Urothelium cell line (cell line): ENCODE measurements around the gene HSP90AB1.

Experiments
- DNase-seq: peaks from one replicate; pipeline ENCODE4 v3.0.0; 2011; ENCODE audit warnings: low spot score, mixed read lengths
- FAIRE-seq: peaks from 2 replicates; lab custom pipeline; 2011; peaks lifted over from hg19 to GRCh38; lab: Jason Lieb, UNC

Gene HSP90AB1

GRCh38 chr6:44265007-44265721, 18.3 kb downstream of the HSP90AB1 start, which contains the start of gene NFKBIE:
Gene NFKBIE (minus strand): TSS chr6:44265551. CDS start chr6:44265346, 205 bp downstream.
- peak; percentile 97 for DNase-seq
- no peak for FAIRE-seq

DNA sequence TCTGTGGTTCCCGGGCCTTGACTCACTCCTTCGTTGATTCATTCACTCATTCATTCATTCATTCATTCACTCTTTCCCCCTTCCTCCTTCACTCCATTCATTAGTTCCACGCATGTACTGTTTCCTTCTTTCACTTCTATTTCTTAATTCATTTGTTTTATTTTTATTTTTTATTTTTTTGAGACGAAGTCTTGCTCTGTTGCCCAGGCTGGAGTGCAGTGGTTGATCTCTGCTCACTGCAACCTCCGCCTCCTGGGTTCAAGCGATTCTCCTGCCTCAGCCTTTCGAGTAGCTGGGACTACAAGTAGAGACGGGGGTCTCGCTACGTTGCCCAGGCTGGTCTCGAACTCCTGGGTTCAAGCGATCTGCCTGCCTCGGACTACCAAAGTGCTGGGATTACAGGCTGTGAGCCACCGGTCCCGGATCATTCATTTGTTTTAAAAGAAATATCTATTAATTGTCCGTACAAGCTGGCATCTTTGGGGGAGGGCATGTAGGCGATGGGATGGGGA, 18.9 kb downstream of the HSP90AB1 start:
- FAIRE-seq (no peak), DNase-seq (no peak)

DNA sequence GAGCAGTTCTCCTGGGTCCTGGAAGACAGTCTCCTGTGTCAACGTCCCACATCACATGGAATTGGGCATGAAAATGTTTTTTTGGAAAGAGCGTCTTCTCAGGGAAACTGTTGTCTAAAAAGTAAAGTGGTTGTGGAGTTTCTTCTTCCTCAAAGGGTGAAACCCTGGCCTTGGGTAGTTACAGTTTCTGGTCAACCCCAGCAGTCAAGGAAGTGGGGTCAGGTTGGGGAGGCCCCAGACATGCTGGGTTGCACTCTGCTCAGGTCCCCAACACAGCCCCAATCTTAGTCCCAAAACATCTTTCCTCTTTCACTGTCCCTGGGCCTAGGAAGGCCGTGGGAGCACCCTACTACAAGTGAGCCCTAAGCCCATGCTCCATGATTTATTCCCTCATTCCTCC, 19.4 kb downstream of the HSP90AB1 start:
- no peak for DNase-seq
- no peak for FAIRE-seq

GRCh38 chr6:44267252-44267651, 20.4 kb downstream of the HSP90AB1 start:
- DNase-seq (no peak), FAIRE-seq (no peak)

DNA sequence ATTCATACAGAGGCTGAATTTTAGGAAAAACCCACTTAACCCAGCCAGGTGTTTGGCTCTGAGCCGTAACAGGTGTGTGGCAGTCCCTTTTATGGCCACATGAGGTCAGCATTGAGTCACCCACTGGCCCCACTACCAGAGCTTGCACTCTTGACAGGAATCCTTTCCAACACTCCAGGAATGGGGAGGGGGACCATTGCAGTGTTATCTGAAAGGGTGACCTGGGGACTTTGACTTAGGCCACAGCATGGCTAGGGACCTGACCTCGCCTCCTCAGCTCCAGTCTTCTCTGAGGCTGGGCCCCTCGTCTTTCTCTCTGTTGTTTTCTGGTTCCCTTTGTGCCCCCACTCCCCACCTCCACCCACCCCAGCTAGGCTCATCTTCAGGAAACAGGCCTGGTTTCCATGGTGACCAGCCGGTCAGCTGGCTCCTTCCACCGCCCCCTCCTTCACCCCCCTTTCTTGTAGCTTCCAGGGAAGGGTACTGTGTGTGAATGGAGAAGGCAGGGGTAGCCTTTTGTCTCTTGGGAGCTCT, 21.3 kb downstream of the HSP90AB1 start:
- FAIRE-seq (peak; percentile 17), DNase-seq (peak; percentile 74)

DNA sequence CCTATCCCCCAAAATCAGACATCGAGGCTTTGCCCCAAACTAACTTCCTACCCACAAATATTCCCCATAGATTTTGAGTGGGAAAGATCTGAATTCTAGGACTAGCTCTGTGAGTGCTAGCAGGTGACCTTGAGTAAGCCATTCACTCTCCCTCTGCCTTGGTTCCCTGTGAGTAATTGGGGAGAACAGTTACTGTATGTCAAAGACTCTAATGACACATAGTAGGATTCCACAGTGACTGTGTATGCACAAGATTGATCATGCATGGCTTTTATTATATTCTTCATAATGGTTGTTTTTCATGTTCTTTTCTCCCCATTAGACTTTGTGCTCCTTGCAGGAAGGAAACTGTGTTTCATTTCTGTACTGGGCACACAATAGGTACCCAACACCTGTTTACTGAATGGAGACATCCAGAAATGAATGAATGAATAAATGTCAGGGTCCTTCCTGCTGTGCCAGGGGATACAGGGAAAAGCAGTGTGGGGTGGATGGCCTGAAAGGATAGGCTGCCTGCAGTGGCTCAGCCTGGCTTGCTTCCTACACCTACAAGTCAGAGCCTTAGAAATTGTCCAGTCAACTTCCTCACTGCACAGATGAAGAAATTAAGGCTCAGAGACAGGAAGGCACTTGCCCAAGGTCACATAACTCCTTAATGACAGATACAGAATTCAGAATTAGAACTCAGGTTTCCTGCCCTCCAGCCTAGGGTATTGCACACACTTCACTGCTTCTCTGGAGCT, 22.4 kb downstream of the HSP90AB1 start:
- DNase-seq (no peak), FAIRE-seq (no peak)

DNA sequence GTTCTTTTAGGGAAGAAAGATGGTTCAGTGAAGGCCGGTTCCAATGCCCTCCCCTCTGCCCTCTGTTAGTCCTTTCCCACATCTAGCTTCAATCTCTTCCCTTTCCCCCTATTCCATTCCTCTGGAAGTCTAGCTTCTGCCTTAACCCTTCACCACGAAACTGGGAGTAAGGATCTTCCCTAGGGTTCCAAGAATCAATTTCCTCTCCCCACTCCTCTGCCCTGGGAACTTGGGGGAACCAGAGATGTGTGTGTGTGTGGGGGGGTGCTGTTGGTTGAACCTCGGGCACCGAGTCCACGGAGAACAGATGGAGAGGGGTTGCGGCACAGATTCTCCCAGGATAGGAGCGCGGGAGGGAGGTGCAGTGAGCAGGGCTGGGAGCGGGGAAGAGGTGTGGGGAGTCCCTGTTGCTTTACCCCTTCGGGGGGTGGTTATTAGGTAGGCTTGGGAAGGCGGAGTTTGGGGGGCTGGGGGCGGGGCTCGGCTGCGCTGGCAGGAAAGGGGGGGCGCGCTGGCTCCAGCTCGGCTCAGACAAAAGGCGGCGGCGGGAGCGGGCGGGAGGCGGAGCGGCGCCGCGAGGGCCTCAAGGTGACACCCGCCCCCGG, 23.1 kb downstream of the HSP90AB1 start, which contains the start of gene TMEM151B:
TSS of gene TMEM151B (plus strand) at position 530 of the 605 bp plus-strand sequence. CDS start 293 bp downstream, outside the sequence.
- no peak for FAIRE-seq
- DNase-seq: no peak

- FAIRE-seq (no peak), DNase-seq (peak; percentile 51)
Measured at GRCh38 chr6:44270526-44271405, 23.9 kb downstream of the HSP90AB1 start.

GRCh38 chr6:44271406-44271723, 24.5 kb downstream of the HSP90AB1 start:
- FAIRE-seq (no peak), DNase-seq (no peak)

DNA sequence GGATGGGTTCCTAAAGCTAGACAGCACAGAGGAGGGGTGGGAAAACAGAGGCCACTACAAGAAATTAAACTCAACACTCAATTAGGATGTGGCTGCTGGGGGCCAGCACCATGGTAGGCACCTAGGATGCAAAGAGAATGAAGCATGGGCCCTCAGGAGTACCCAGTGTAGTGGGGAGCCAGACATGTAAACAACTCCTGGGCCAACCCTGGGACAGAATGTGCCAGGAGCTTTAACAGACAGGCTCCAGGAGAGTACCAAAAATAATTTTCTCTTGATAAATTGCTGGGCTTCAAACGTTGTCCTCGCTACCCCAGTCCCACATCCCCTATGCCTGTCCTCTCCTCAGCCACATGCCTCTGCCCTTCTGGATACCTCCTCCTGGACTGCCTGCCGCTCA, 25.0 kb downstream of the HSP90AB1 start:
- FAIRE-seq (no peak), DNase-seq (no peak)

DNA sequence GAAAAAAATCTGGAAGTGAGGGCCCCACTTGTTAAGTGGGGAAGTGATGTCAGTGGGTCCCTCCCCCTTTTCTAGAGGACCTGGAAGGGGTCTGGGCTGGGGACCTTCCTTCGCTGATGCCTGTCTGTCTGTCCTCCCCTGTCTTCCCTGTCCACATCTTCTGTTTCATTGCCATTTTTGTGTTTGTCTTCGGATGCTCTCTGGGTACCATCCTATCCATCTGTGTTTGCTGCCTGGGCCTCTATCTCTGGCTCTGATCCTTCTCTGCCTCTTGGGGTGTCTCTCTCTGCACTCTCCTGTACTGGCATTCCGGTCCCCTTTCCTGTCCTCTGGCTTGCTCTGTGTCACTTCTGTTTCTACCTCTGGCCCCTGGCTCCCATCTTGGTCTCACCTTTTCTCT, 25.6 kb downstream of the HSP90AB1 start:
- no peak for DNase-seq
- FAIRE-seq: no peak

DNA sequence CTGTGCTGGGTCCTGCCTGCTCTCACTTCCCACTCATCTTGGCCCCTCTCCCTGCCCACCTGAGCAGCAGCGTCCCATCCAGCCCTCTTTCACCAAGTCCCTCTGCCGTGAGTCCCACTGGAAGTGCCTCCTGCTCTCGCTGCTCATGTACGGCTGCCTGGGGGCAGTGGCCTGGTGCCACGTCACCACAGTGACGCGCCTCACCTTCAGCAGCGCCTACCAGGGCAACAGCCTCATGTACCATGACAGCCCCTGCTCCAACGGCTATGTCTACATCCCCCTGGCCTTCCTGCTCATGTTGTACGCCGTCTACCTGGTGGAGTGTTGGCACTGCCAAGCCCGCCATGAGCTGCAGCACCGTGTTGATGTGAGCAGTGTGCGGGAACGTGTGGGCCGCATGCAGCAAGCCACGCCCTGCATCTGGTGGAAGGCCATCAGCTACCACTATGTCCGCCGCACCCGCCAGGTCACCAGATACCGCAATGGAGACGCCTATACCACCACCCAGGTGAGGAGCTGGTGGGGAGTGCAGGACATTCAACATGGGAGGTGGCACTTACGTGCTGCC, 26.2 kb downstream of the HSP90AB1 start:
- no peak for DNase-seq
- FAIRE-seq: no peak

- FAIRE-seq (no peak), DNase-seq (no peak)
Measured at GRCh38 chr6:44273617-44274016, 26.7 kb downstream of the HSP90AB1 start.

DNA sequence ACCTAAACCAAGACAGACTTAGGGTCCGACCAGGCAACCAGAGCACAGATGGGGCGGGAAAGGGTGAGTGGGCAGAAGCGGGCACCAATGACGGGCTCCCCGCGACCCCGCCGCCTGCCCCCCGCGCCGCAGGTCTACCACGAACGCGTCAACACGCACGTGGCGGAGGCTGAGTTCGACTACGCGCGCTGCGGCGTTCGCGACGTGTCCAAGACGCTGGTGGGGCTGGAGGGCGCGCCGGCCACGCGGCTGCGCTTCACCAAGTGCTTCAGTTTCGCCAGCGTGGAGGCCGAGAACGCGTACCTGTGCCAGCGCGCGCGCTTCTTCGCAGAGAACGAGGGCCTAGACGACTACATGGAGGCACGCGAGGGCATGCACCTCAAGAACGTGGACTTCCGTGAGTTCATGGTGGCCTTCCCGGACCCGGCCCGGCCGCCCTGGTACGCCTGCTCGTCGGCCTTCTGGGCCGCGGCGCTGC, 28.4 kb downstream of the HSP90AB1 start:
- FAIRE-seq (no peak), DNase-seq (no peak)

DNA sequence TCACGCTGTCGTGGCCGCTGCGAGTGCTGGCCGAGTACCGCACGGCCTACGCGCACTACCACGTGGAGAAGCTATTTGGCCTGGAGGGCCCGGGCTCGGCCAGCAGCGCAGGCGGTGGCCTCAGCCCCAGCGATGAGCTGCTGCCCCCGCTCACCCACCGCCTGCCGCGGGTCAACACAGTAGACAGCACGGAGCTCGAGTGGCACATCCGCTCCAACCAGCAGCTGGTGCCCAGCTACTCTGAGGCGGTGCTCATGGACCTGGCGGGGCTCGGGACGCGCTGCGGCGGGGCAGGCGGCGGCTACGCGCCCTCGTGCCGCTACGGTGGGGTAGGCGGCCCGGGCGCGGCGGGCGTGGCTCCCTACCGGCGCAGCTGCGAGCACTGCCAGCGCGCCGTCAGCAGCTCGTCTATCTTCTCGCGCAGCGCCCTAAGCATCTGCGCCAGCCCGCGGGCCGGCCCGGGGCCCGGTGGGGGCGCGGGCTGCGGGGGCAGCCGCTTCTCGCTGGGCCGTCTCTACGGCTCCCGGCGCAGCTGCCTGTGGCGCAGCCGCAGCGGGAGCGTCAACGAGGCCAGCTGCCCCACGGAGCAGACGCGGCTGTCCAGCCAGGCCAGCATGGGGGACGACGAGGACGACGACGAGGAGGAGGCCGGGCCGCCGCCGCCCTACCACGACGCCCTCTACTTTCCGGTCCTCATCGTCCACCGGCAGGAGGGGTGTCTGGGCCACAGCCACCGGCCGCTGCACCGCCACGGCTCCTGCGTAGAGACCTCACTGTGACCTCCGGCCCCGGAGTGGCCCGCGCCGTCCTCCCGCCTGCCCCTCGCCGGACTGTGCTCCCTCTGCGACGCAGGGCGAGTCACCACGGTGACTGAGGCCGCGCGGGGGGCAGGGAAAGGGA, 29.1 kb downstream of the HSP90AB1 start:
- no peak for FAIRE-seq
- no peak for DNase-seq

GRCh38 chr6:44276667-44277640, 30.1 kb downstream of the HSP90AB1 start:
- FAIRE-seq: no peak
- no peak for DNase-seq

- no peak for DNase-seq
- no peak for FAIRE-seq
Measured at GRCh38 chr6:44277763-44278162, 30.9 kb downstream of the HSP90AB1 start.

DNA sequence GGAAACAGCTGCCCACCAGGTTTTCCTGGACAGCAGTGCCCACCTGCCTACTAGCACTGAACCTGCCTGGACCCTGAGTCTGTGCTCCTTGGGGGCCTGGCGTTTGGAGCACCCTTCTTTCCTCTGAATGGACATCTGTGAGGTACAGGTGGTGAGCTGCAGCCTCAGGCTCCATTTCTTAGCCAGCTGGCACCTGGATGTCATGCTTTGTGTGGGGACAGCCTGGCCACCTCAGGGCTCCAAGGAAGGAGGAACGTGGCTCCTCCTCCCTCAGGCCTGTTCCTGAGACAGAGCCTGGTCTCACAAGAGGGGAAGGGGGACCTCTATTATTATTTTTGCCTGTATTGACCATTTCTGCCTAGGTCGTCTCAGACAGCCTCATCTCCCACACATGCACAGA, 31.4 kb downstream of the HSP90AB1 start:
- FAIRE-seq (no peak), DNase-seq (no peak)
